GM23338 (cell line): Measurements from ENCODE around the gene MYO1F. TPM values are rescaled to one million over a fixed set of nuclear protein-coding genes. Genes with fewer than 3 reads are reported as not detected.
A peak's percentile ranks its signal among the peaks of the same experiment; 100 is the strongest.

Experiments used
- ATAC-seq: fragments of 200-7000 bp; cut with Tn5 transposase; 3 replicates; pipeline ENCODE4 v1.9.1; 2020
- DNase-seq: peaks from one replicate; pipeline ENCODE4 v3.0.0-alpha.2; 2015; ENCODE audit warnings: low spot score
- H2AFZ ChIP-seq: fragments of 200-600 bp; sonication (generic); 2 replicates; pipeline ENCODE4 v1.8.0; 2016; ENCODE audit warnings: antibody characterized with exemption, mild to moderate bottlenecking, moderate library complexity
- H3F3A ChIP-seq: fragments of 200-600 bp; sonication (generic); replicated peaks from 2 replicates; pipeline ENCODE4 v1.8.0; 2017; ENCODE audit warnings: antibody characterized with exemption, mixed run types, low read depth
- H3K27ac ChIP-seq: fragments of 200-600 bp; sonication (generic); 2 replicates; pipeline ENCODE4 v1.6.1; 2016; ENCODE audit warnings: low read depth
- H3K27me3 ChIP-seq: fragments of 200-600 bp; sonication (generic); 2 replicates; pipeline ENCODE4 v1.8.0; 2016; ENCODE audit warnings: mild to moderate bottlenecking, mixed run types, moderate library complexity; ENCODE audit not compliant: insufficient read depth
- H3K36me3 ChIP-seq: fragments of 200-600 bp; sonication (generic); 2 replicates; pipeline ENCODE4 v1.8.0; 2016; ENCODE audit warnings: mild to moderate bottlenecking; ENCODE audit not compliant: insufficient read depth
- H3K4me1 ChIP-seq: fragments of 200-600 bp; sonication (generic); 2 replicates; pipeline ENCODE4 v1.8.0; 2016; ENCODE audit warnings: mild to moderate bottlenecking, moderate library complexity; ENCODE audit not compliant: insufficient read depth
- H3K4me2 ChIP-seq: fragments of 200-600 bp; sonication (generic); 2 replicates; pipeline ENCODE4 v1.7.1; 2017; ENCODE audit warnings: mixed run types
- H3K4me3 ChIP-seq: fragments of 200-600 bp; sonication (generic); 2 replicates; pipeline ENCODE4 v1.6.1; 2016; ENCODE audit warnings: mixed run types
- H3K79me2 ChIP-seq: fragments of 200-600 bp; sonication (generic); replicated peaks from 2 replicates; pipeline ENCODE4 v1.8.0; 2017; ENCODE audit warnings: mild to moderate bottlenecking; ENCODE audit not compliant: insufficient read depth
- H3K9me2 ChIP-seq: fragments of 200-600 bp; sonication (generic); 2 replicates; pipeline ENCODE4 v1.8.0; 2017; ENCODE audit not compliant: insufficient read depth
- H4K20me1 ChIP-seq: fragments of 200-600 bp; sonication (generic); replicated peaks from 2 replicates; pipeline ENCODE4 v1.8.0; 2017; ENCODE audit warnings: mild to moderate bottlenecking; ENCODE audit not compliant: insufficient read depth
- H3K27ac Mint-ChIP-seq: 2 replicates; pipeline ENCODE4 v1.8.0; 2020; ENCODE audit warnings: inconsistent platforms, mild to moderate bottlenecking, moderate library complexity, mixed read lengths
- H3K27me3 Mint-ChIP-seq: 3 replicates; pipeline ENCODE4 v1.8.0; 2022; ENCODE audit warnings: low read depth, mild to moderate bottlenecking, moderate library complexity, mixed read lengths, inconsistent platforms; ENCODE audit not compliant: insufficient read depth, poor library complexity
- H3K36me3 Mint-ChIP-seq: 3 replicates; pipeline ENCODE4 v1.8.0; 2021; ENCODE audit warnings: low read depth, mild to moderate bottlenecking, inconsistent platforms, moderate library complexity, mixed read lengths
- H3K4me1 Mint-ChIP-seq: 3 replicates; pipeline ENCODE4 v1.8.0; 2020; ENCODE audit warnings: mild to moderate bottlenecking, inconsistent platforms, mixed read lengths
- H3K4me3 Mint-ChIP-seq: 3 replicates; pipeline ENCODE4 v1.8.0; 2021; ENCODE audit warnings: moderate library complexity, mild to moderate bottlenecking, inconsistent platforms, mixed read lengths
- H3K9me3 Mint-ChIP-seq: 3 replicates; pipeline ENCODE4 v1.8.0; 2020; ENCODE audit warnings: moderate library complexity, mild to moderate bottlenecking, inconsistent platforms, mixed read lengths
- CREB1 ChIP-seq: fragments of 250-450 bp; sonication (Bioruptor Pico); IDR thresholded peaks from 2 replicates; pipeline ENCODE4 v1.5.0; 2020; ENCODE audit warnings: low read depth, mild to moderate bottlenecking, moderate library complexity
- EZH2 ChIP-seq: fragments of 200-600 bp; sonication (generic); IDR thresholded peaks from one replicate; pipeline ENCODE4 v1.8.0; 2017; ENCODE audit warnings: antibody characterized with exemption, mild to moderate bottlenecking, low read depth; ENCODE audit not compliant: unreplicated experiment
- EZH2phosphoT487 ChIP-seq: fragments of 200-600 bp; sonication (generic); IDR thresholded peaks from one replicate; pipeline ENCODE4 v1.8.1; 2018; ENCODE audit warnings: antibody characterized with exemption; ENCODE audit not compliant: unreplicated experiment
- JUNB ChIP-seq: IDR thresholded peaks from one replicate; pipeline ENCODE4 v1.6.1; 2016; ENCODE audit warnings: antibody characterized with exemption; ENCODE audit not compliant: unreplicated experiment
- NANOG ChIP-seq: IDR thresholded peaks from 2 replicates; pipeline ENCODE4 v1.6.1; 2016; ENCODE audit warnings: antibody characterized with exemption, borderline replicate concordance
- POLR2AphosphoS5 ChIP-seq: IDR thresholded peaks from 2 replicates; pipeline ENCODE4 v1.6.1; 2016; ENCODE audit warnings: antibody characterized with exemption, low read depth
- STAT1 ChIP-seq: IDR thresholded peaks from one replicate; pipeline ENCODE4 v1.6.1; 2016; ENCODE audit warnings: antibody characterized with exemption; ENCODE audit not compliant: unreplicated experiment
- ZNF114 ChIP-seq: fragments of 250-450 bp; sonication (Bioruptor Pico); IDR thresholded peaks from 2 replicates; pipeline ENCODE4 v1.5.0; 2020; ENCODE audit warnings: mild to moderate bottlenecking, moderate library complexity
- ZNF331 ChIP-seq: fragments of 250-450 bp; sonication (Bioruptor Pico); IDR thresholded peaks from 2 replicates; pipeline ENCODE4 v1.5.0; 2020; ENCODE audit warnings: low read depth, mild to moderate bottlenecking, moderate library complexity
- polyA plus RNA-seq: library from polyadenylated mRNA; unstranded; fragments of >200 nt; fragmentation: Nextera tagmentation; extraction: Ambion mirVana; gene quantifications from 2 replicates; pipeline ENCODE4 v1.2.1, GENCODE V29; 2016
- total RNA-seq: library from RNA; depleted of rRNA; stranded (reverse); fragments of >200 nt; shearing (Covaris generic); gene quantifications from 2 replicates; pipeline ENCODE4 v1.2.3, GENCODE V29; 2014
- TF ChIP-seq, protein P1 (sequence below): IDR thresholded peaks from one replicate; pipeline ENCODE4 v1.6.1; 2018; ENCODE audit warnings: antibody characterized with exemption; ENCODE audit not compliant: unreplicated experiment
- TF ChIP-seq, protein P2 (sequence below), 2 experiments: fragments of 200-600 bp in 1 of 2; sonication (generic) in 1 of 2; conservative IDR thresholded peaks; 2 replicates each; pipeline versions ENCODE4 v1.5.1 to v1.6.1; 2016 to 2017; ENCODE audit warnings: antibody characterized with exemption in 2 of 2, low read depth in 2 of 2, mild to moderate bottlenecking in 2 of 2, moderate library complexity in 1 of 2
- TF ChIP-seq, protein P3 (sequence below): IDR thresholded peaks from 2 replicates; pipeline ENCODE4 v1.6.1; 2016; ENCODE audit warnings: antibody characterized with exemption
- TF ChIP-seq, protein P4 (sequence below): fragments of 250-450 bp; sonication (Bioruptor Pico); IDR thresholded peaks from 2 replicates; pipeline ENCODE4 v1.5.0; 2020; ENCODE audit warnings: mild to moderate bottlenecking, moderate library complexity

The MYO1F gene
- total and polyA plus RNA-seq, 2 experiments from 2014 or later, result 3.9 to 5.7 TPM

DNA sequence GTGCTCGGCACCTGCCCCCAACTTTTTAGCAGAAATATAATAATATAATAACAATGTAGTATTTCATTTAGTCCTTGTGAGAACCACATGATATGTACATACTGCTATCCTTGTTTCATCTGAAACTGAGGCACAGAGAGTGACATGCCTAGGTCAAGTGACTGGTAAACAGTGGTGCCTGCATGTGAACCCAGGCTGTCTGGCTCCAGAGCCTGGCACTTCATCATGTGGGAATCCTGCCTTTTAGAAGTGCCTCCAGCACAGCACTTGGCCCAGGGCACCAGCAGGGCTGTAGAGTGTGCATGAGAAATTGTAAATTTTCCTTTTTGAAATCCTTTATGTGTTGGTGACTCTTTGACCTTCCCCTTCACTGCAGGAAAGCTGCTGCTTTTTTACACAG is 102.2 kb downstream of the MYO1F start:
- 0 out of 2 replicates have a peak overlapping the region, but pooled peaks have one; percentile 19 for H3K27ac ChIP-seq
- no peaks in the 10 kb centered on the region for H3K9me2 ChIP-seq
- TF ChIP-seq EZH2 (no peak), EZH2phosphoT487 (no peak), NANOG (no peak), ZNF114 (CRISPR knock-in tag) (no peak), POLR2AphosphoS5 (no peak), STAT1 (no peak), CREB1 (CRISPR knock-in tag) (no peak), JUNB (no peak), ZNF331 (CRISPR knock-in tag) (no peak)
- TF ChIP-seq, protein P1, sequence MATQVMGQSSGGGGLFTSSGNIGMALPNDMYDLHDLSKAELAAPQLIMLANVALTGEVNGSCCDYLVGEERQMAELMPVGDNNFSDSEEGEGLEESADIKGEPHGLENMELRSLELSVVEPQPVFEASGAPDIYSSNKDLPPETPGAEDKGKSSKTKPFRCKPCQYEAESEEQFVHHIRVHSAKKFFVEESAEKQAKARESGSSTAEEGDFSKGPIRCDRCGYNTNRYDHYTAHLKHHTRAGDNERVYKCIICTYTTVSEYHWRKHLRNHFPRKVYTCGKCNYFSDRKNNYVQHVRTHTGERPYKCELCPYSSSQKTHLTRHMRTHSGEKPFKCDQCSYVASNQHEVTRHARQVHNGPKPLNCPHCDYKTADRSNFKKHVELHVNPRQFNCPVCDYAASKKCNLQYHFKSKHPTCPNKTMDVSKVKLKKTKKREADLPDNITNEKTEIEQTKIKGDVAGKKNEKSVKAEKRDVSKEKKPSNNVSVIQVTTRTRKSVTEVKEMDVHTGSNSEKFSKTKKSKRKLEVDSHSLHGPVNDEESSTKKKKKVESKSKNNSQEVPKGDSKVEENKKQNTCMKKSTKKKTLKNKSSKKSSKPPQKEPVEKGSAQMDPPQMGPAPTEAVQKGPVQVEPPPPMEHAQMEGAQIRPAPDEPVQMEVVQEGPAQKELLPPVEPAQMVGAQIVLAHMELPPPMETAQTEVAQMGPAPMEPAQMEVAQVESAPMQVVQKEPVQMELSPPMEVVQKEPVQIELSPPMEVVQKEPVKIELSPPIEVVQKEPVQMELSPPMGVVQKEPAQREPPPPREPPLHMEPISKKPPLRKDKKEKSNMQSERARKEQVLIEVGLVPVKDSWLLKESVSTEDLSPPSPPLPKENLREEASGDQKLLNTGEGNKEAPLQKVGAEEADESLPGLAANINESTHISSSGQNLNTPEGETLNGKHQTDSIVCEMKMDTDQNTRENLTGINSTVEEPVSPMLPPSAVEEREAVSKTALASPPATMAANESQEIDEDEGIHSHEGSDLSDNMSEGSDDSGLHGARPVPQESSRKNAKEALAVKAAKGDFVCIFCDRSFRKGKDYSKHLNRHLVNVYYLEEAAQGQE, result no peak
- TF ChIP-seq, protein P2, sequence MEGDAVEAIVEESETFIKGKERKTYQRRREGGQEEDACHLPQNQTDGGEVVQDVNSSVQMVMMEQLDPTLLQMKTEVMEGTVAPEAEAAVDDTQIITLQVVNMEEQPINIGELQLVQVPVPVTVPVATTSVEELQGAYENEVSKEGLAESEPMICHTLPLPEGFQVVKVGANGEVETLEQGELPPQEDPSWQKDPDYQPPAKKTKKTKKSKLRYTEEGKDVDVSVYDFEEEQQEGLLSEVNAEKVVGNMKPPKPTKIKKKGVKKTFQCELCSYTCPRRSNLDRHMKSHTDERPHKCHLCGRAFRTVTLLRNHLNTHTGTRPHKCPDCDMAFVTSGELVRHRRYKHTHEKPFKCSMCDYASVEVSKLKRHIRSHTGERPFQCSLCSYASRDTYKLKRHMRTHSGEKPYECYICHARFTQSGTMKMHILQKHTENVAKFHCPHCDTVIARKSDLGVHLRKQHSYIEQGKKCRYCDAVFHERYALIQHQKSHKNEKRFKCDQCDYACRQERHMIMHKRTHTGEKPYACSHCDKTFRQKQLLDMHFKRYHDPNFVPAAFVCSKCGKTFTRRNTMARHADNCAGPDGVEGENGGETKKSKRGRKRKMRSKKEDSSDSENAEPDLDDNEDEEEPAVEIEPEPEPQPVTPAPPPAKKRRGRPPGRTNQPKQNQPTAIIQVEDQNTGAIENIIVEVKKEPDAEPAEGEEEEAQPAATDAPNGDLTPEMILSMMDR (conservative IDR thresholded peaks at IDR 0.05; ENCODE audit: low read depth in 2 of 2), result no peak
- TF ChIP-seq, protein P3, sequence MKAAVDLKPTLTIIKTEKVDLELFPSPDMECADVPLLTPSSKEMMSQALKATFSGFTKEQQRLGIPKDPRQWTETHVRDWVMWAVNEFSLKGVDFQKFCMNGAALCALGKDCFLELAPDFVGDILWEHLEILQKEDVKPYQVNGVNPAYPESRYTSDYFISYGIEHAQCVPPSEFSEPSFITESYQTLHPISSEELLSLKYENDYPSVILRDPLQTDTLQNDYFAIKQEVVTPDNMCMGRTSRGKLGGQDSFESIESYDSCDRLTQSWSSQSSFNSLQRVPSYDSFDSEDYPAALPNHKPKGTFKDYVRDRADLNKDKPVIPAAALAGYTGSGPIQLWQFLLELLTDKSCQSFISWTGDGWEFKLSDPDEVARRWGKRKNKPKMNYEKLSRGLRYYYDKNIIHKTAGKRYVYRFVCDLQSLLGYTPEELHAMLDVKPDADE, result no peak
- TF ChIP-seq, protein P4, sequence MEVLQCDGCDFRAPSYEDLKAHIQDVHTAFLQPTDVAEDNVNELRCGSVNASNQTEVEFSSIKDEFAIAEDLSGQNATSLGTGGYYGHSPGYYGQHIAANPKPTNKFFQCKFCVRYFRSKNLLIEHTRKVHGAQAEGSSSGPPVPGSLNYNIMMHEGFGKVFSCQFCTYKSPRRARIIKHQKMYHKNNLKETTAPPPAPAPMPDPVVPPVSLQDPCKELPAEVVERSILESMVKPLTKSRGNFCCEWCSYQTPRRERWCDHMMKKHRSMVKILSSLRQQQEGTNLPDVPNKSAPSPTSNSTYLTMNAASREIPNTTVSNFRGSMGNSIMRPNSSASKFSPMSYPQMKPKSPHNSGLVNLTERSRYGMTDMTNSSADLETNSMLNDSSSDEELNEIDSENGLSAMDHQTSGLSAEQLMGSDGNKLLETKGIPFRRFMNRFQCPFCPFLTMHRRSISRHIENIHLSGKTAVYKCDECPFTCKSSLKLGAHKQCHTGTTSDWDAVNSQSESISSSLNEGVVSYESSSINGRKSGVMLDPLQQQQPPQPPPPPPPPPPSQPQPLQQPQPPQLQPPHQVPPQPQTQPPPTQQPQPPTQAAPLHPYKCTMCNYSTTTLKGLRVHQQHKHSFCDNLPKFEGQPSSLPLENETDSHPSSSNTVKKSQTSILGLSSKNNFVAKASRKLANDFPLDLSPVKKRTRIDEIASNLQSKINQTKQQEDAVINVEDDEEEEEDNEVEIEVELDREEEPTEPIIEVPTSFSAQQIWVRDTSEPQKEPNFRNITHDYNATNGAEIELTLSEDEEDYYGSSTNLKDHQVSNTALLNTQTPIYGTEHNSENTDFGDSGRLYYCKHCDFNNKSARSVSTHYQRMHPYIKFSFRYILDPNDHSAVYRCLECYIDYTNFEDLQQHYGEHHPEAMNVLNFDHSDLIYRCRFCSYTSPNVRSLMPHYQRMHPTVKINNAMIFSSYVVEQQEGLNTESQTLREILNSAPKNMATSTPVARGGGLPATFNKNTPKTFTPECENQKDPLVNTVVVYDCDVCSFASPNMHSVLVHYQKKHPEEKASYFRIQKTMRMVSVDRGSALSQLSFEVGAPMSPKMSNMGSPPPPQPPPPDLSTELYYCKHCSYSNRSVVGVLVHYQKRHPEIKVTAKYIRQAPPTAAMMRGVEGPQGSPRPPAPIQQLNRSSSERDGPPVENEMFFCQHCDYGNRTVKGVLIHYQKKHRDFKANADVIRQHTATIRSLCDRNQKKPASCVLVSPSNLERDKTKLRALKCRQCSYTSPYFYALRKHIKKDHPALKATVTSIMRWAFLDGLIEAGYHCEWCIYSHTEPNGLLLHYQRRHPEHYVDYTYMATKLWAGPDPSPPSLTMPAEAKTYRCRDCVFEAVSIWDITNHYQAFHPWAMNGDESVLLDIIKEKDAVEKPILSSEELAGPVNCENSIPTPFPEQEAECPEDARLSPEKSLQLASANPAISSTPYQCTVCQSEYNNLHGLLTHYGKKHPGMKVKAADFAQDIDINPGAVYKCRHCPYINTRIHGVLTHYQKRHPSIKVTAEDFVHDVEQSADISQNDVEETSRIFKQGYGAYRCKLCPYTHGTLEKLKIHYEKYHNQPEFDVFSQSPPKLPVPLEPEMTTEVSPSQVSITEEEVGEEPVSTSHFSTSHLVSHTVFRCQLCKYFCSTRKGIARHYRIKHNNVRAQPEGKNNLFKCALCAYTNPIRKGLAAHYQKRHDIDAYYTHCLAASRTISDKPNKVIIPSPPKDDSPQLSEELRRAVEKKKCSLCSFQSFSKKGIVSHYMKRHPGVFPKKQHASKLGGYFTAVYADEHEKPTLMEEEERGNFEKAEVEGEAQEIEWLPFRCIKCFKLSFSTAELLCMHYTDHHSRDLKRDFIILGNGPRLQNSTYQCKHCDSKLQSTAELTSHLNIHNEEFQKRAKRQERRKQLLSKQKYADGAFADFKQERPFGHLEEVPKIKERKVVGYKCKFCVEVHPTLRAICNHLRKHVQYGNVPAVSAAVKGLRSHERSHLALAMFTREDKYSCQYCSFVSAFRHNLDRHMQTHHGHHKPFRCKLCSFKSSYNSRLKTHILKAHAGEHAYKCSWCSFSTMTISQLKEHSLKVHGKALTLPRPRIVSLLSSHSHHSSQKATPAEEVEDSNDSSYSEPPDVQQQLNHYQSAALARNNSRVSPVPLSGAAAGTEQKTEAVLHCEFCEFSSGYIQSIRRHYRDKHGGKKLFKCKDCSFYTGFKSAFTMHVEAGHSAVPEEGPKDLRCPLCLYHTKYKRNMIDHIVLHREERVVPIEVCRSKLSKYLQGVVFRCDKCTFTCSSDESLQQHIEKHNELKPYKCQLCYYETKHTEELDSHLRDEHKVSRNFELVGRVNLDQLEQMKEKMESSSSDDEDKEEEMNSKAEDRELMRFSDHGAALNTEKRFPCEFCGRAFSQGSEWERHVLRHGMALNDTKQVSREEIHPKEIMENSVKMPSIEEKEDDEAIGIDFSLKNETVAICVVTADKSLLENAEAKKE (CRISPR knock-in tag), result no peak
- no peak overlapping the region for H3K4me3 Mint-ChIP-seq
- no peaks in the 10 kb centered on the region for H3K4me1 ChIP-seq
- H3K79me2 ChIP-seq, result peaks cover 100% of the 10 kb centered on the region
- H3K36me3 ChIP-seq, result peaks cover 83% of the 10 kb centered on the region
- no peak for ATAC-seq
- no peaks in the 10 kb centered on the region for H3K27me3 ChIP-seq
- H3K4me3 ChIP-seq, result no peak overlapping the region
- H3K27ac Mint-ChIP-seq, result no peak overlapping the region
- DNase-seq, result no peak
- H3F3A ChIP-seq, result peaks cover 67% of the 10 kb centered on the region
- peaks cover 7% of the 10 kb centered on the region for H3K27me3 Mint-ChIP-seq
- peaks cover 6% of the 10 kb centered on the region; the same call in 2 of the 3 replicates for H3K4me1 Mint-ChIP-seq
- no peak overlapping the region for H3K4me2 ChIP-seq
- H3K9me3 Mint-ChIP-seq, result no peaks in the 10 kb centered on the region
- peaks cover 93% of the 10 kb centered on the region for H3K36me3 Mint-ChIP-seq
- no peak overlapping the region for H2AFZ ChIP-seq
- peaks cover 87% of the 10 kb centered on the region for H4K20me1 ChIP-seq
